KMS-11 (cell line): ENCODE data around the gene HSD17B13.

Experiments
- H2AFZ ChIP-seq: fragments of 200-600 bp; sonication (generic); 2 replicates; pipeline ENCODE4 v1.6.1; 2016; ENCODE audit warnings: antibody characterized with exemption, mixed run types, low read depth
- H3K27ac ChIP-seq: fragments of 200-600 bp; sonication (generic); 2 replicates; pipeline ENCODE4 v1.6.1; 2016; ENCODE audit warnings: mild to moderate bottlenecking, mixed run types
- H3K27me3 ChIP-seq: fragments of 200-600 bp; sonication (generic); 2 replicates; pipeline ENCODE4 v1.6.1; 2017; ENCODE audit warnings: mild to moderate bottlenecking, low read depth, mixed run types, moderate library complexity; ENCODE audit not compliant: insufficient read depth
- H3K36me3 ChIP-seq: fragments of 200-600 bp; sonication (generic); 2 replicates; pipeline ENCODE4 v1.6.1; 2017; ENCODE audit warnings: mild to moderate bottlenecking, mixed run types; ENCODE audit not compliant: insufficient read depth
- H3K4me1 ChIP-seq: fragments of 200-600 bp; sonication (generic); 2 replicates; pipeline ENCODE4 v1.6.1; 2016; ENCODE audit warnings: mild to moderate bottlenecking, low read depth, mixed run types; ENCODE audit not compliant: poor library complexity, severe bottlenecking
- H3K4me2 ChIP-seq: fragments of 200-600 bp; sonication (generic); 2 replicates; pipeline ENCODE4 v1.7.0; 2016; ENCODE audit warnings: mild to moderate bottlenecking, mixed run types
- H3K4me3 ChIP-seq: fragments of 200-600 bp; sonication (generic); IDR thresholded peaks from 2 replicates; pipeline ENCODE4 v1.6.1; 2017; ENCODE audit warnings: low read depth, low read length, mixed read lengths; ENCODE audit not compliant: insufficient read depth
- H3K79me2 ChIP-seq: fragments of 200-600 bp; sonication (generic); 2 replicates; pipeline ENCODE4 v1.6.1; 2016; ENCODE audit warnings: low read depth, mixed run types; ENCODE audit not compliant: insufficient read depth
- H3K9ac ChIP-seq: fragments of 200-600 bp; sonication (generic); 2 replicates; pipeline ENCODE4 v1.6.1; 2016; ENCODE audit warnings: mild to moderate bottlenecking, mixed run types
- H4K20me1 ChIP-seq: fragments of 200-600 bp; sonication (generic); 2 replicates; pipeline ENCODE4 v1.6.1; 2016; ENCODE audit warnings: mild to moderate bottlenecking, mixed run types; ENCODE audit not compliant: insufficient read depth
- TF ChIP-seq, protein P1 (sequence below): fragments of 200-600 bp; sonication (generic); conservative IDR thresholded peaks from 2 replicates; pipeline ENCODE4 v1.6.1; 2017; ENCODE audit warnings: low read depth, mild to moderate bottlenecking, antibody characterized with exemption, low read length, moderate library complexity, mixed read lengths

HSD17B13 gene

GRCh38 chr4:87339440-87339839 lies 16.8 kb upstream of the HSD17B13 start:
- H3K79me2 ChIP-seq, result no peaks in the 10 kb centered on the region
- H3K4me2 ChIP-seq, result no peak overlapping the region
- TF ChIP-seq, protein P1, sequence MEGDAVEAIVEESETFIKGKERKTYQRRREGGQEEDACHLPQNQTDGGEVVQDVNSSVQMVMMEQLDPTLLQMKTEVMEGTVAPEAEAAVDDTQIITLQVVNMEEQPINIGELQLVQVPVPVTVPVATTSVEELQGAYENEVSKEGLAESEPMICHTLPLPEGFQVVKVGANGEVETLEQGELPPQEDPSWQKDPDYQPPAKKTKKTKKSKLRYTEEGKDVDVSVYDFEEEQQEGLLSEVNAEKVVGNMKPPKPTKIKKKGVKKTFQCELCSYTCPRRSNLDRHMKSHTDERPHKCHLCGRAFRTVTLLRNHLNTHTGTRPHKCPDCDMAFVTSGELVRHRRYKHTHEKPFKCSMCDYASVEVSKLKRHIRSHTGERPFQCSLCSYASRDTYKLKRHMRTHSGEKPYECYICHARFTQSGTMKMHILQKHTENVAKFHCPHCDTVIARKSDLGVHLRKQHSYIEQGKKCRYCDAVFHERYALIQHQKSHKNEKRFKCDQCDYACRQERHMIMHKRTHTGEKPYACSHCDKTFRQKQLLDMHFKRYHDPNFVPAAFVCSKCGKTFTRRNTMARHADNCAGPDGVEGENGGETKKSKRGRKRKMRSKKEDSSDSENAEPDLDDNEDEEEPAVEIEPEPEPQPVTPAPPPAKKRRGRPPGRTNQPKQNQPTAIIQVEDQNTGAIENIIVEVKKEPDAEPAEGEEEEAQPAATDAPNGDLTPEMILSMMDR, result no peak
- no peak overlapping the region for H2AFZ ChIP-seq
- H3K27ac ChIP-seq, result no peak overlapping the region
- no peaks in the 10 kb centered on the region for H3K4me1 ChIP-seq
- H3K36me3 ChIP-seq, result 0 out of 2 replicates have a peak, but pooled peaks cover 2% of the 10 kb centered on the region
- no peak overlapping the region for H3K4me3 ChIP-seq
- H3K9ac ChIP-seq, result no peak overlapping the region
- no peaks in the 10 kb centered on the region for H3K27me3 ChIP-seq
- H4K20me1 ChIP-seq, result no peaks in the 10 kb centered on the region

DNA sequence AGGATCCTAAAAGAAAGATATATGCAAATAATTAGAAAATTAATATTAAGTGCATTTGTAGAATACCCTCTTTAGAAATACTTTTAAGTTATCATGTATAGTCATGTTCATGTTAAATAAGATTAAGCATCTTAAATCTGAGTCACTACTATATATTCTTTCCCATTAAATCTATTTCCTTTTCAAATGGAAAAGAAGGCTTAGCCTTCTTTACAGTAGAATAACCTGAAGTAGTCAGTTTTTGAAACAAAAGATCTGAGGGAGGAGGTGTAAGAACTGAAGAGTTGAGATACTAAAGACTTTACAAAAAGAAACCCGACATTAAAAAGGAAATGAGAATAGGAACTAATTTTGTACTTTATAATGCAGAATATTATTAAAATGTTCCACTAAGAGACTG lies 14.7 kb upstream of the HSD17B13 start:
- Histone ChIP-seq H3K4me3 (no peak overlapping the region), H2AFZ (no peak overlapping the region), H3K4me1 (no peaks in the 10 kb centered on the region), H3K9ac (no peak overlapping the region), H3K27me3 (no peaks in the 10 kb centered on the region), H3K4me2 (no peak overlapping the region), H3K27ac (no peak overlapping the region), H3K36me3 (no peaks in the 10 kb centered on the region), H3K79me2 (no peaks in the 10 kb centered on the region), H4K20me1 (no peaks in the 10 kb centered on the region)
- TF ChIP-seq, protein P1, result no peak

DNA sequence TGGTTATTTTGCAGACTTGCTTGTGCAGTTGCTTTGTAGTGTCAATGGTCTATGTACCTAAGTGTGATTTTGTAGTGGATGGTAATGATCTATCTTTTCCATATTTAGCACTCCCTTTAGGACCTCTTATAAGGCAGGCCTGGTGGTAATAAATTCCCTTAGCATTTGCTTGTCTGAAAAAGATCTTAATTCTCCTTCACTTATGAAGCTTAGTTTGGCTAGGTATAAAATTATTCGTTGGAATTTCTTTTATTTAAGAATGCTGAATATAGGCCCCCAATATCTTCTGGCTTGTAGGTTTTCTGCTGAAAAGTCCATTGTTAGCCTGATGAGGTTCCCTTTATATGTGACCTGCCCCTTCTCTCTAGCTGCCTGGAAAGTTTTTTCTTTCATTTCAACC lies 10.6 kb upstream of the HSD17B13 start:
- H3K9ac ChIP-seq, result no peak overlapping the region
- no peaks in the 10 kb centered on the region for H3K79me2 ChIP-seq
- H4K20me1 ChIP-seq, result no peaks in the 10 kb centered on the region
- H3K27me3 ChIP-seq, result no peaks in the 10 kb centered on the region
- no peak overlapping the region for H2AFZ ChIP-seq
- TF ChIP-seq, protein P1, result no peak
- no peaks in the 10 kb centered on the region for H3K4me1 ChIP-seq
- no peak overlapping the region for H3K4me2 ChIP-seq
- H3K27ac ChIP-seq, result no peak overlapping the region
- H3K36me3 ChIP-seq, result no peaks in the 10 kb centered on the region
- no peak overlapping the region for H3K4me3 ChIP-seq

DNA sequence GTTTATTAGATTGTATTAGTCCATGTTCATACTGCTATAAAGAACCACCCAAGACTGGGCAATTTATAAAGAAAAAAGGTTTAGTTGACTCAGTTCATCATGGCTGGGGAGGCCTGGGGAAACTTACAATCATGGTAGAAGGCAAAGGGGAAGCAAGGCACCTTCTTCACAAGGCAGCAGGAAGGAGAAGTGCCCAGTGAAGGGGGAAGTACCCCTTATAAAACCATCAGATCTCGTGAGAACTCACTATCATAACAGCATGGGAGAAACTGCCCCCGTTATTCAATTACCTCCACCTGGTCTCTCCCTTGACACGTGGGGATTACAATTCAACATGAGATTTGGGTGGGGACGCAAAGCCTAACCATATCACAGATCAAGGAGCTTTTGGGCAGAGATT lies 8.1 kb upstream of the HSD17B13 start:
- no peak overlapping the region for H3K9ac ChIP-seq
- H3K36me3 ChIP-seq, result no peaks in the 10 kb centered on the region
- H3K4me2 ChIP-seq, result no peak overlapping the region
- H4K20me1 ChIP-seq, result no peaks in the 10 kb centered on the region
- H3K27ac ChIP-seq, result no peak overlapping the region
- H2AFZ ChIP-seq, result no peak overlapping the region
- H3K79me2 ChIP-seq, result no peaks in the 10 kb centered on the region
- TF ChIP-seq, protein P1, result no peak
- no peaks in the 10 kb centered on the region for H3K27me3 ChIP-seq
- H3K4me1 ChIP-seq, result no peaks in the 10 kb centered on the region
- no peak overlapping the region for H3K4me3 ChIP-seq

DNA sequence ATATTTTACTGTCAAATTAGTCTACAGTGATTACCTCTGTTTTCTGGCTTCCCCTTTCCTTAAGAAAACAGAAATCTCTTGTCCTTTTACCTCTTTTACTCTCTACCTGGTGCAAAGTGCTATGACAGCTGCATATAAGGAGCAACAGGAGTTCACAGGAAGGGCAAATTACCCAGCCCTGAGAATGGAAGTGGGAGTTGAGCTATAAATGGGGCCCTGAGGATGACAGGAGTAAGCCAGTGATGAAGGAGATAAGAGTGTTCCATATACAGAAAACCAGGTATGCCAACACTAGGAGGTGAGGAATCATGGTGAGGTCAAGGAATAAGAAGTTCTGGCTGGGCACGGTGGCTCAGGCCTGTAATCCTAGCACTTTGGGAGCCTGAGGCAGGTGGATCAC lies 4.5 kb upstream of the HSD17B13 start:
- Histone ChIP-seq H3K4me2 (no peak overlapping the region), H3K9ac (no peak overlapping the region), H2AFZ (no peak overlapping the region), H3K4me1 (no peaks in the 10 kb centered on the region), H3K4me3 (no peak overlapping the region), H3K79me2 (no peaks in the 10 kb centered on the region), H3K27me3 (no peaks in the 10 kb centered on the region), H3K27ac (no peak overlapping the region), H4K20me1 (no peaks in the 10 kb centered on the region), H3K36me3 (no peaks in the 10 kb centered on the region)
- TF ChIP-seq, protein P1, result no peak
